IMR-90 (cell line): Measurements from ENCODE around the gene LINC00237. TPM values are rescaled to one million over a fixed set of nuclear protein-coding genes. Genes with fewer than 3 reads are reported as not detected.

Experiments used
- ATAC-seq: fragments of 200-7000 bp; cut with Tn5 transposase; 2 replicates; pipeline ENCODE4 v1.9.1; 2020; ENCODE audit warnings: low read depth, mild to moderate bottlenecking, moderate library complexity
- BruUV-seq: library from RNA; stranded (reverse); fragments of 400-500 nt; replicated peaks from 2 replicates; lab custom pipeline; 2021; lab: Mats Ljungman, UMichigan
- CTCF ChIA-PET: fragments of 300-600 bp; formaldehyde crosslinking; extraction: SDS; loops from one replicate; lab custom pipeline; 2021; ENCODE audit warnings: antibody characterized with exemption; lab: Yijun Ruan, JAX
- POLR2A ChIA-PET: fragments of 300-600 bp; sonication (Branson Sonifier 250); formaldehyde crosslinking; loops from one replicate; lab custom pipeline; 2022; ENCODE audit warnings: antibody characterized with exemption; ENCODE audit not compliant: unreplicated experiment; lab: Charles Lee
- DNase-seq: peaks from one replicate; pipeline ENCODE4 v3.0.0; 2013
- H2AFZ ChIP-seq: replicated peaks from 2 replicates; pipeline ENCODE3; 2013; ENCODE audit warnings: low read length, mild to moderate bottlenecking; ENCODE audit not compliant: poor library complexity
- H2AK5ac ChIP-seq: 2 replicates; pipeline ENCODE4 v1.6.1; 2013; ENCODE audit warnings: low read depth, low read length, inconsistent platforms
- H2AK9ac ChIP-seq: replicated peaks from 2 replicates; pipeline ENCODE3; 2013; ENCODE audit warnings: mild to moderate bottlenecking, low read depth, low read length, moderate library complexity; ENCODE audit not compliant: poor library complexity
- H2BK120ac ChIP-seq: 2 replicates; pipeline ENCODE4 v1.6.1; 2013; ENCODE audit warnings: low read depth, low read length, inconsistent platforms
- H2BK15ac ChIP-seq: 3 replicates; pipeline ENCODE4 v1.6.1; 2013; ENCODE audit warnings: low read depth, low read length, inconsistent platforms
- H2BK20ac ChIP-seq: 2 replicates; pipeline ENCODE4 v1.6.1; 2013; ENCODE audit warnings: low read depth, mild to moderate bottlenecking, inconsistent platforms, low read length, moderate library complexity
- H2BK5ac ChIP-seq: 2 replicates; pipeline ENCODE4 v1.6.1; 2013; ENCODE audit warnings: mild to moderate bottlenecking, low read depth, low read length, inconsistent platforms; ENCODE audit not compliant: poor library complexity, severe bottlenecking
- H3K14ac ChIP-seq: replicated peaks from 2 replicates; pipeline ENCODE4 v1.6.1; 2013; ENCODE audit warnings: low read depth, low read length, inconsistent platforms
- H3K18ac ChIP-seq: 2 replicates; pipeline ENCODE4 v1.6.1; 2013; ENCODE audit warnings: low read depth, low read length, control low read depth
- H3K23ac ChIP-seq: 2 replicates; pipeline ENCODE4 v1.6.1; 2013; ENCODE audit warnings: low read depth, low read length, inconsistent platforms
- H3K27ac ChIP-seq: 2 replicates; pipeline ENCODE4 v1.5.1; 2013; ENCODE audit warnings: mild to moderate bottlenecking, control low read depth, low read length; ENCODE audit not compliant: insufficient read depth
- H3K27me3 ChIP-seq: 2 replicates; pipeline ENCODE4 v1.6.1; 2013; ENCODE audit warnings: low read length; ENCODE audit not compliant: control insufficient read depth, insufficient read depth
- H3K36me3 ChIP-seq: 2 replicates; pipeline ENCODE4 v1.6.1; 2013; ENCODE audit warnings: low read length, mixed read lengths; ENCODE audit not compliant: control insufficient read depth, insufficient read depth
- H3K4ac ChIP-seq: 2 replicates; pipeline ENCODE4 v1.6.1; 2013; ENCODE audit warnings: low read depth, low read length, inconsistent platforms
- H3K4me1 ChIP-seq: 2 replicates; pipeline ENCODE4 v1.6.1; 2013; ENCODE audit warnings: low read length, mixed read lengths; ENCODE audit not compliant: control insufficient read depth, insufficient read depth
- H3K4me2 ChIP-seq: 2 replicates; pipeline ENCODE4 v1.6.1; 2013; ENCODE audit warnings: low read depth, mild to moderate bottlenecking, control low read depth, low read length, moderate library complexity
- H3K4me3 ChIP-seq: 2 replicates; pipeline ENCODE4 v1.5.1; 2013; ENCODE audit warnings: low read depth, mild to moderate bottlenecking, control low read depth, low read length, moderate library complexity; ENCODE audit not compliant: insufficient read depth
- H3K56ac ChIP-seq: 2 replicates; pipeline ENCODE4 v1.6.1; 2013; ENCODE audit warnings: low read length, inconsistent platforms; ENCODE audit not compliant: insufficient read depth; ENCODE audit errors: extremely low read depth
- H3K79me1 ChIP-seq, 2 experiments: 2 replicates each; pipeline ENCODE4 v1.6.1; 2013; ENCODE audit warnings: low read length in 2 of 2, inconsistent platforms in 1 of 2, low read depth in 1 of 2
- H3K9ac ChIP-seq: 2 replicates; pipeline ENCODE4 v1.6.1; 2013; ENCODE audit warnings: low read depth, low read length, control low read depth
- H3K9me1 ChIP-seq: 2 replicates; pipeline ENCODE4 v1.6.1; 2013; ENCODE audit warnings: low read length, inconsistent platforms; ENCODE audit not compliant: insufficient read depth
- H3K9me3 ChIP-seq: 2 replicates; pipeline ENCODE4 v1.6.1; 2013; ENCODE audit warnings: low read length; ENCODE audit not compliant: control insufficient read depth, insufficient read depth
- H4K20me1 ChIP-seq: 2 replicates; pipeline ENCODE4 v1.6.1; 2013; ENCODE audit warnings: low read length, inconsistent platforms; ENCODE audit not compliant: insufficient read depth
- H4K5ac ChIP-seq: 2 replicates; pipeline ENCODE4 v1.6.1; 2013; ENCODE audit warnings: mild to moderate bottlenecking, low read depth, low read length, control low read depth
- H4K8ac ChIP-seq, 2 experiments: 2 replicates each; pipeline ENCODE4 v1.6.1; 2013; ENCODE audit warnings: low read depth in 2 of 2, low read length in 2 of 2, control low read depth in 1 of 2, inconsistent platforms in 1 of 2
- H4K91ac ChIP-seq: 2 replicates; pipeline ENCODE4 v1.6.1; 2013; ENCODE audit warnings: low read depth, low read length, inconsistent platforms; ENCODE audit not compliant: insufficient read depth
- CEBPB ChIP-seq: IDR thresholded peaks from 2 replicates; pipeline ENCODE4 v1.6.1; 2012; ENCODE audit warnings: low read depth, low read length, improper control_type of control experiment
- CTCF ChIP-seq: conservative IDR thresholded peaks from 2 replicates; pipeline ENCODE4 v1.5.1; 2012; ENCODE audit warnings: mild to moderate bottlenecking, low read depth, low read length, improper control_type of control experiment
- ELK1 ChIP-seq: fragments of 150-350 bp; IDR thresholded peaks from 2 replicates; pipeline ENCODE4 v1.6.1; 2016; ENCODE audit warnings: low read depth, mild to moderate bottlenecking, low read length, moderate library complexity, borderline replicate concordance
- MAZ ChIP-seq: IDR thresholded peaks from 2 replicates; pipeline ENCODE4 v1.6.1; 2012; ENCODE audit warnings: low read depth, mild to moderate bottlenecking, low read length, improper control_type of control experiment, moderate library complexity, borderline replicate concordance
- NFE2L2 ChIP-seq: fragments of 150-350 bp; IDR thresholded peaks from 2 replicates; pipeline ENCODE4 v1.6.1; 2016; ENCODE audit warnings: low read depth, mild to moderate bottlenecking, low read length
- POLR2A ChIP-seq: IDR thresholded peaks from 2 replicates; pipeline ENCODE4 v1.6.1; 2012; ENCODE audit warnings: mild to moderate bottlenecking, low read depth, low read length
- WGBS, 2 experiments: methylation state at CpG; one replicate each; pipeline versions ENCODE4 v1.1.5 to v1.1.7; 2013; ENCODE audit warnings: missing lambda C conversion rate in 2 of 2; ENCODE audit not compliant: insufficient read length in 1 of 2; ENCODE audit errors: extremely low coverage in 2 of 2; 5-methylcytosine and 5-hydroxymethylcytosine counted together
- dilution Hi-C: fragments of 300-500 bp; cut with HindIII; formaldehyde crosslinking; loops from one replicate; pipeline ENCODE4 v1.14.3; 2018; ENCODE audit warnings: low sequenced_read_pairs; ENCODE audit not compliant: unreplicated experiment
- in situ Hi-C: fragments of 300-500 bp; cut with MboI; formaldehyde crosslinking; loops from 3 replicates; pipeline ENCODE4 v1.14.3; 2019; ENCODE audit warnings: low sequenced_read_pairs, inconsistent platforms, mixed read lengths
- intact Hi-C: fragments of 100-400 bp; cut with micrococcal nuclease; formaldehyde crosslinking; loops from 2 replicates; pipeline ENCODE4 v1.10.0; 2022
- polyA plus RNA-seq, 3 experiments: library from polyadenylated mRNA; depleted of rRNA; stranded (reverse); fragments of >200 nt; gene quantifications; 2 replicates each; pipeline ENCODE4 v1.2.3, GENCODE V29; 2012; ENCODE audit warnings: low replicate concordance in 1 of 3
- total RNA-seq: library from RNA; depleted of rRNA; stranded (reverse); fragments of >200 nt; gene quantifications from 2 replicates; pipeline ENCODE4 v1.2.3, GENCODE V29; 2012
- TF ChIP-seq, protein P1 (sequence below): fragments of 150-350 bp; IDR thresholded peaks from 2 replicates; pipeline ENCODE4 v1.6.1; 2017; ENCODE audit warnings: mild to moderate bottlenecking, antibody characterized with exemption, low read length, low read depth

The LINC00237 gene
- total and polyA plus RNA-seq, 2 of the 4 experiments (the other 2 are of a cell fraction) = not detected

DNA sequence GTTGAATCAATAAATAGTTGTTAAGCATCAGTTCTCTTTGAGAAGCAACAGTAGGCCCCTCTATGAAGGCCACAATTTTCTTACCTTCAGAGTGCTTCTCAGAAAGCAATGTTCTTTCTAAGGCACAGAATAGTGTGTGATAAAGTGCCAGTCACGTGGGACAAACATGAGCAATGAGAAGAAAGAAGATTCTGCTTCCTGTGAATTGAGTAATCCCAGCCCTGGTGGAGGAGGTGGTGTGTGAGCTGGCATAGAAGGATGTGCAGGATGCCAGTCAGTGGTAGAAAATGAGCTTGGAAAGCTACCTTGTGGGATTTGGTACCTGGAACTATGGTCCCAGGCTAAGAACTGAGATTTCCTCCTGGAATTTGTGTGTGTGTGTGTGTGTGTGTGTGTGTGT, 41.4 kb upstream of the LINC00237 start:
- H4K8ac ChIP-seq = no peak overlapping the region
- H3K27me3 ChIP-seq = no peaks in the 10 kb centered on the region
- no peak overlapping the region for H2AK5ac ChIP-seq
- no peak overlapping the region for H3K18ac ChIP-seq
- no peak overlapping the region for H3K4ac ChIP-seq
- H3K23ac ChIP-seq = no peak overlapping the region
- H3K4me3 ChIP-seq = no peak overlapping the region
- H3K36me3 ChIP-seq = peaks cover 2% of the 10 kb centered on the region; the same call in 1 of the 2 replicates
- intact Hi-C loops = no loop called here
- no peak overlapping the region for H2AK9ac ChIP-seq
- ChIA-PET POLR2A (no interaction called here), CTCF (interaction anchor here (1.3 kb wide), 1 partner anchor 11 kb away, joined by 3 read pairs; no protein-coding TSS in a partner anchor)
- peak; percentile 37 for ATAC-seq
- no peak overlapping the region for H2AFZ ChIP-seq
- H2BK15ac ChIP-seq = no peak overlapping the region
- H4K5ac ChIP-seq = no peak overlapping the region
- BruUV-seq = no TSS peak
- H2BK20ac ChIP-seq = no peak overlapping the region
- dilution Hi-C loops = no loop called here
- H2BK5ac ChIP-seq = no peak overlapping the region
- H3K27ac ChIP-seq = no peak overlapping the region
- H3K56ac ChIP-seq = no peak overlapping the region
- no CpG with 5 or more reads among the region's 1 CpG for WGBS, 2 experiments
- no peaks in the 10 kb centered on the region; the same call in 1 of the 2 replicates for H4K20me1 ChIP-seq
- no peaks in the 10 kb centered on the region for H3K4me1 ChIP-seq
- no peak overlapping the region for H3K9ac ChIP-seq
- H4K91ac ChIP-seq = no peak overlapping the region
- 0 out of 2 replicates have a peak, but pooled peaks cover 3% of the 10 kb centered on the region for H3K9me1 ChIP-seq
- H2BK120ac ChIP-seq = no peak overlapping the region
- DNase-seq = peak; percentile 32
- no peaks in the 10 kb centered on the region for H3K9me3 ChIP-seq
- no peak overlapping the region for H3K14ac ChIP-seq
- in situ Hi-C loops = no loop called here
- TF ChIP-seq CTCF (no peak), ELK1 (no peak), CEBPB (peak; percentile 59; the same call in 1 of the 2 replicates), POLR2A (no peak), NFE2L2 (no peak), MAZ (no peak)
- TF ChIP-seq, protein P1, sequence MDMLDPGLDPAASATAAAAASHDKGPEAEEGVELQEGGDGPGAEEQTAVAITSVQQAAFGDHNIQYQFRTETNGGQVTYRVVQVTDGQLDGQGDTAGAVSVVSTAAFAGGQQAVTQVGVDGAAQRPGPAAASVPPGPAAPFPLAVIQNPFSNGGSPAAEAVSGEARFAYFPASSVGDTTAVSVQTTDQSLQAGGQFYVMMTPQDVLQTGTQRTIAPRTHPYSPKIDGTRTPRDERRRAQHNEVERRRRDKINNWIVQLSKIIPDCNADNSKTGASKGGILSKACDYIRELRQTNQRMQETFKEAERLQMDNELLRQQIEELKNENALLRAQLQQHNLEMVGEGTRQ = peak; percentile 72
- no peak overlapping the region for H3K4me2 ChIP-seq
- no peaks in the 10 kb centered on the region for H3K79me1 ChIP-seq
